WTC11 (cell line): ENCODE data around the gene GABBR1. TPM values are rescaled to one million over a fixed set of nuclear protein-coding genes. Genes with fewer than 3 reads are reported as not detected.

ENCODE experiments used
- ATAC-seq: fragments of 200-7000 bp; cut with Tn5 transposase; 2 replicates; pipeline ENCODE4 v1.10.0; 2021; ENCODE audit warnings: mild to moderate bottlenecking, moderate library complexity
- CTCF ChIA-PET: fragments of 300-600 bp; sonication (Branson Sonifier 250); formaldehyde crosslinking; loops from one replicate; lab custom pipeline; 2021; ENCODE audit warnings: antibody characterized with exemption; lab: Charles Lee
- POLR2A ChIA-PET: fragments of 350-600 bp; sonication (Branson Sonifier 250); formaldehyde crosslinking; loops from one replicate; lab custom pipeline; 2021; ENCODE audit warnings: antibody characterized with exemption; lab: Charles Lee
- DNase-seq: peaks from one replicate; pipeline ENCODE4 v3.0.0; 2021; ENCODE audit warnings: low spot score
- H3K27ac Mint-ChIP-seq: 2 replicates; pipeline ENCODE4 v1.8.0; 2021; ENCODE audit warnings: mixed read lengths
- H3K27me3 Mint-ChIP-seq: 2 replicates; pipeline ENCODE4 v1.8.0; 2021; ENCODE audit warnings: low read depth, mild to moderate bottlenecking, moderate library complexity, mixed read lengths
- H3K36me3 Mint-ChIP-seq: 2 replicates; pipeline ENCODE4 v1.8.0; 2021; ENCODE audit warnings: mixed read lengths
- H3K4me1 Mint-ChIP-seq: 2 replicates; pipeline ENCODE4 v1.8.0; 2022; ENCODE audit warnings: mixed read lengths
- H3K4me3 Mint-ChIP-seq: 2 replicates; pipeline ENCODE4 v1.8.0; 2021; ENCODE audit warnings: mild to moderate bottlenecking, moderate library complexity, mixed read lengths
- H3K9me3 Mint-ChIP-seq: 2 replicates; pipeline ENCODE4 v1.8.0; 2021; ENCODE audit warnings: mixed read lengths
- CBFB ChIP-seq: sonication (generic); formaldehyde crosslinking; IDR thresholded peaks from 2 replicates; pipeline ENCODE4 v1.8.1; 2022; ENCODE audit warnings: mild to moderate bottlenecking, low read depth, missing genetic modification reagents
- CREB1 ChIP-seq: sonication (generic); formaldehyde crosslinking; IDR thresholded peaks from 2 replicates; pipeline ENCODE4 v1.8.0; 2023; ENCODE audit warnings: mild to moderate bottlenecking, missing genetic modification reagents
- CREM ChIP-seq: sonication (generic); formaldehyde crosslinking; IDR thresholded peaks from 2 replicates; pipeline ENCODE4 v1.8.1; 2022; ENCODE audit warnings: mild to moderate bottlenecking, missing genetic modification reagents, moderate library complexity
- ESRRA ChIP-seq: sonication (generic); formaldehyde crosslinking; IDR thresholded peaks from 2 replicates; pipeline ENCODE4 v1.8.1; 2022; ENCODE audit warnings: mild to moderate bottlenecking, missing genetic modification reagents, borderline replicate concordance
- ETV6 ChIP-seq: sonication (generic); formaldehyde crosslinking; IDR thresholded peaks from 2 replicates; pipeline ENCODE4 v1.8.1; 2022; ENCODE audit warnings: mild to moderate bottlenecking, missing genetic modification reagents
- GRHL2 ChIP-seq: fragments of 250-450 bp; sonication (Bioruptor Pico); IDR thresholded peaks from 2 replicates; pipeline ENCODE4 v1.8.0; 2022; ENCODE audit warnings: mild to moderate bottlenecking, moderate library complexity; ENCODE audit not compliant: insufficient replicate concordance, severe bottlenecking
- MYBL2 ChIP-seq: sonication (generic); formaldehyde crosslinking; IDR thresholded peaks from 2 replicates; pipeline ENCODE4 v1.8.1; 2023; ENCODE audit warnings: mild to moderate bottlenecking, moderate library complexity, missing genetic modification reagents
- NR1H2 ChIP-seq: sonication (generic); formaldehyde crosslinking; IDR thresholded peaks from 2 replicates; pipeline ENCODE4 v1.9.0; 2021; ENCODE audit warnings: mild to moderate bottlenecking, moderate library complexity, missing genetic modification reagents
- OVOL2 ChIP-seq: fragments of 250-450 bp; sonication (Bioruptor Pico); IDR thresholded peaks from 2 replicates; pipeline ENCODE4 v1.9.0; 2021; ENCODE audit warnings: mild to moderate bottlenecking, borderline replicate concordance
- PRRX2 ChIP-seq: fragments of 250-450 bp; sonication (Bioruptor Pico); IDR thresholded peaks from 2 replicates; pipeline ENCODE4 v1.8.0; 2021; ENCODE audit warnings: mild to moderate bottlenecking
- RELA ChIP-seq: sonication (generic); formaldehyde crosslinking; IDR thresholded peaks from 2 replicates; pipeline ENCODE4 v1.8.1; 2022; ENCODE audit warnings: missing genetic modification reagents, mild to moderate bottlenecking, borderline replicate concordance
- SP1 ChIP-seq: sonication (generic); formaldehyde crosslinking; conservative IDR thresholded peaks from 2 replicates; pipeline ENCODE4 v1.8.1; 2022; ENCODE audit warnings: missing genetic modification reagents
- ZNF263 ChIP-seq: sonication (generic); formaldehyde crosslinking; IDR thresholded peaks from 2 replicates; pipeline ENCODE4 v1.8.1; 2022; ENCODE audit warnings: low read depth, mild to moderate bottlenecking, moderate library complexity, missing genetic modification reagents
- ZNF416 ChIP-seq: fragments of 250-450 bp; sonication (Bioruptor Pico); IDR thresholded peaks from 2 replicates; pipeline ENCODE4 v1.9.0; 2021; ENCODE audit warnings: mild to moderate bottlenecking, inconsistent platforms
- ZNF671 ChIP-seq: fragments of 250-450 bp; sonication (Bioruptor Pico); IDR thresholded peaks from 2 replicates; pipeline ENCODE4 v1.8.0; 2021; ENCODE audit warnings: mild to moderate bottlenecking
- total RNA-seq: library from RNA; stranded (reverse); gene quantifications from 3 replicates; pipeline ENCODE4 v1.2.3, GENCODE V29; 2021
- TF ChIP-seq, protein P1 (sequence below): fragments of 250-450 bp; sonication (Bioruptor Pico); IDR thresholded peaks from 2 replicates; pipeline ENCODE4 v1.8.0; 2021; ENCODE audit warnings: mild to moderate bottlenecking
- TF ChIP-seq, protein P2 (sequence below): sonication (generic); formaldehyde crosslinking; IDR thresholded peaks from 2 replicates; pipeline ENCODE4 v1.8.1; 2022; ENCODE audit warnings: mild to moderate bottlenecking, missing genetic modification reagents, moderate library complexity, borderline replicate concordance
- TF ChIP-seq, protein P3 (sequence below): sonication (generic); formaldehyde crosslinking; conservative IDR thresholded peaks from 2 replicates; pipeline ENCODE4 v1.8.1; 2022; ENCODE audit warnings: mild to moderate bottlenecking, missing genetic modification reagents
- TF ChIP-seq, protein P4 (sequence below): sonication (generic); formaldehyde crosslinking; IDR thresholded peaks from 2 replicates; pipeline ENCODE4 v1.8.0; 2023; ENCODE audit warnings: missing genetic modification reagents, mild to moderate bottlenecking, borderline replicate concordance
- TF ChIP-seq, protein P5 (sequence below): sonication (generic); formaldehyde crosslinking; IDR thresholded peaks from 2 replicates; pipeline ENCODE4 v1.8.0; 2022; ENCODE audit warnings: mild to moderate bottlenecking, missing genetic modification reagents
- TF ChIP-seq, protein P6 (sequence below): fragments of 250-450 bp; sonication (Bioruptor Pico); IDR thresholded peaks from 2 replicates; pipeline ENCODE4 v1.9.0; 2021; ENCODE audit warnings: moderate library complexity, mild to moderate bottlenecking, inconsistent platforms, borderline replicate concordance
- TF ChIP-seq, protein P7 (sequence below): sonication (generic); formaldehyde crosslinking; IDR thresholded peaks from 2 replicates; pipeline ENCODE4 v1.8.0; 2022; ENCODE audit warnings: mild to moderate bottlenecking, missing genetic modification reagents
- TF ChIP-seq, protein P8 (sequence below): sonication (generic); formaldehyde crosslinking; IDR thresholded peaks from 2 replicates; pipeline ENCODE4 v1.8.1; 2023; ENCODE audit warnings: mild to moderate bottlenecking, moderate library complexity, missing genetic modification reagents
- TF ChIP-seq, protein P9 (sequence below): sonication (generic); formaldehyde crosslinking; IDR thresholded peaks from 2 replicates; pipeline ENCODE4 v1.8.0; 2023; ENCODE audit warnings: missing genetic modification reagents

GABBR1 gene
- total RNA-seq, 1 experiment from 2014 or later: 107 TPM

DNA sequence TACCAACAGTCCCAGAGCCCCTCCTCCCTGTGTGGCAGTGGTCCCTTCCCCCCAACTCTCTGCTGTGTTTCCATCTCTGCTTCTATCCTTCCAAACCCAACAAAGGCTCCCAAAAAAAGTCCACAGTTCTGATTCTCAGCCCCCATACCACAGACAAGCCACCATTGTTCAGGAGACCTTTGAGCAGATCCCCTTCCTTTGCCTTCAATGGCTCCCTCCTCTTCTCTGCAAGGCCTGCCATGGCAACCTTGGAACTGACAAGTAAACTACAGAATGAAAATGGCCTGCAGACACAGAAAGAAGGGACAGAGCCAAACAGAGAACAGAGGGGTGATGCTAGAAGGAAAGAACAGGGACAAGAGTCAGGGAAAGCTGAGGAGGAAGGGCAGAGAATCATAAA is 24.9 kb downstream of the GABBR1 start:
- TF ChIP-seq ZNF263 (CRISPR knock-in tag) (no peak), ESRRA (no peak), NR1H2 (CRISPR knock-in tag) (no peak), OVOL2 (no peak), GRHL2 (CRISPR knock-in tag) (no peak), PRRX2 (no peak), ETV6 (no peak), CREB1 (no peak), MYBL2 (no peak), RELA (CRISPR knock-in tag) (no peak), CBFB (CRISPR knock-in tag) (no peak)
- TF ChIP-seq, protein P1, sequence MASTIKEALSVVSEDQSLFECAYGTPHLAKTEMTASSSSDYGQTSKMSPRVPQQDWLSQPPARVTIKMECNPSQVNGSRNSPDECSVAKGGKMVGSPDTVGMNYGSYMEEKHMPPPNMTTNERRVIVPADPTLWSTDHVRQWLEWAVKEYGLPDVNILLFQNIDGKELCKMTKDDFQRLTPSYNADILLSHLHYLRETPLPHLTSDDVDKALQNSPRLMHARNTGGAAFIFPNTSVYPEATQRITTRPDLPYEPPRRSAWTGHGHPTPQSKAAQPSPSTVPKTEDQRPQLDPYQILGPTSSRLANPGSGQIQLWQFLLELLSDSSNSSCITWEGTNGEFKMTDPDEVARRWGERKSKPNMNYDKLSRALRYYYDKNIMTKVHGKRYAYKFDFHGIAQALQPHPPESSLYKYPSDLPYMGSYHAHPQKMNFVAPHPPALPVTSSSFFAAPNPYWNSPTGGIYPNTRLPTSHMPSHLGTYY: no peak
- TF ChIP-seq, protein P2, sequence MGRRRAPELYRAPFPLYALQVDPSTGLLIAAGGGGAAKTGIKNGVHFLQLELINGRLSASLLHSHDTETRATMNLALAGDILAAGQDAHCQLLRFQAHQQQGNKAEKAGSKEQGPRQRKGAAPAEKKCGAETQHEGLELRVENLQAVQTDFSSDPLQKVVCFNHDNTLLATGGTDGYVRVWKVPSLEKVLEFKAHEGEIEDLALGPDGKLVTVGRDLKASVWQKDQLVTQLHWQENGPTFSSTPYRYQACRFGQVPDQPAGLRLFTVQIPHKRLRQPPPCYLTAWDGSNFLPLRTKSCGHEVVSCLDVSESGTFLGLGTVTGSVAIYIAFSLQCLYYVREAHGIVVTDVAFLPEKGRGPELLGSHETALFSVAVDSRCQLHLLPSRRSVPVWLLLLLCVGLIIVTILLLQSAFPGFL (CRISPR knock-in tag): no peak
- TF ChIP-seq, protein P3, sequence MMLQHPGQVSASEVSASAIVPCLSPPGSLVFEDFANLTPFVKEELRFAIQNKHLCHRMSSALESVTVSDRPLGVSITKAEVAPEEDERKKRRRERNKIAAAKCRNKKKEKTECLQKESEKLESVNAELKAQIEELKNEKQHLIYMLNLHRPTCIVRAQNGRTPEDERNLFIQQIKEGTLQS (CRISPR knock-in tag): no peak
- TF ChIP-seq, protein P4, sequence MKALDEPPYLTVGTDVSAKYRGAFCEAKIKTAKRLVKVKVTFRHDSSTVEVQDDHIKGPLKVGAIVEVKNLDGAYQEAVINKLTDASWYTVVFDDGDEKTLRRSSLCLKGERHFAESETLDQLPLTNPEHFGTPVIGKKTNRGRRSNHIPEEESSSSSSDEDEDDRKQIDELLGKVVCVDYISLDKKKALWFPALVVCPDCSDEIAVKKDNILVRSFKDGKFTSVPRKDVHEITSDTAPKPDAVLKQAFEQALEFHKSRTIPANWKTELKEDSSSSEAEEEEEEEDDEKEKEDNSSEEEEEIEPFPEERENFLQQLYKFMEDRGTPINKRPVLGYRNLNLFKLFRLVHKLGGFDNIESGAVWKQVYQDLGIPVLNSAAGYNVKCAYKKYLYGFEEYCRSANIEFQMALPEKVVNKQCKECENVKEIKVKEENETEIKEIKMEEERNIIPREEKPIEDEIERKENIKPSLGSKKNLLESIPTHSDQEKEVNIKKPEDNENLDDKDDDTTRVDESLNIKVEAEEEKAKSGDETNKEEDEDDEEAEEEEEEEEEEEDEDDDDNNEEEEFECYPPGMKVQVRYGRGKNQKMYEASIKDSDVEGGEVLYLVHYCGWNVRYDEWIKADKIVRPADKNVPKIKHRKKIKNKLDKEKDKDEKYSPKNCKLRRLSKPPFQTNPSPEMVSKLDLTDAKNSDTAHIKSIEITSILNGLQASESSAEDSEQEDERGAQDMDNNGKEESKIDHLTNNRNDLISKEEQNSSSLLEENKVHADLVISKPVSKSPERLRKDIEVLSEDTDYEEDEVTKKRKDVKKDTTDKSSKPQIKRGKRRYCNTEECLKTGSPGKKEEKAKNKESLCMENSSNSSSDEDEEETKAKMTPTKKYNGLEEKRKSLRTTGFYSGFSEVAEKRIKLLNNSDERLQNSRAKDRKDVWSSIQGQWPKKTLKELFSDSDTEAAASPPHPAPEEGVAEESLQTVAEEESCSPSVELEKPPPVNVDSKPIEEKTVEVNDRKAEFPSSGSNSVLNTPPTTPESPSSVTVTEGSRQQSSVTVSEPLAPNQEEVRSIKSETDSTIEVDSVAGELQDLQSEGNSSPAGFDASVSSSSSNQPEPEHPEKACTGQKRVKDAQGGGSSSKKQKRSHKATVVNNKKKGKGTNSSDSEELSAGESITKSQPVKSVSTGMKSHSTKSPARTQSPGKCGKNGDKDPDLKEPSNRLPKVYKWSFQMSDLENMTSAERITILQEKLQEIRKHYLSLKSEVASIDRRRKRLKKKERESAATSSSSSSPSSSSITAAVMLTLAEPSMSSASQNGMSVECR (CRISPR knock-in tag): no peak
- TF ChIP-seq, protein P5, sequence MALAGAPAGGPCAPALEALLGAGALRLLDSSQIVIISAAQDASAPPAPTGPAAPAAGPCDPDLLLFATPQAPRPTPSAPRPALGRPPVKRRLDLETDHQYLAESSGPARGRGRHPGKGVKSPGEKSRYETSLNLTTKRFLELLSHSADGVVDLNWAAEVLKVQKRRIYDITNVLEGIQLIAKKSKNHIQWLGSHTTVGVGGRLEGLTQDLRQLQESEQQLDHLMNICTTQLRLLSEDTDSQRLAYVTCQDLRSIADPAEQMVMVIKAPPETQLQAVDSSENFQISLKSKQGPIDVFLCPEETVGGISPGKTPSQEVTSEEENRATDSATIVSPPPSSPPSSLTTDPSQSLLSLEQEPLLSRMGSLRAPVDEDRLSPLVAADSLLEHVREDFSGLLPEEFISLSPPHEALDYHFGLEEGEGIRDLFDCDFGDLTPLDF (CRISPR knock-in tag): no peak
- CTCF ChIA-PET: no interaction called here
- DNase-seq (no peak), ATAC-seq (no peak)
- Mint-ChIP-seq H3K9me3 (no peaks in the 10 kb centered on the region), H3K4me1 (peaks cover 10% of the 10 kb centered on the region), H3K36me3 (peaks cover 86% of the 10 kb centered on the region), H3K27me3 (no peaks in the 10 kb centered on the region), H3K27ac (peak overlapping the region; percentile 29; the same call in 1 of the 2 replicates), H3K4me3 (no peak overlapping the region)
- POLR2A ChIA-PET: no interaction called here

DNA sequence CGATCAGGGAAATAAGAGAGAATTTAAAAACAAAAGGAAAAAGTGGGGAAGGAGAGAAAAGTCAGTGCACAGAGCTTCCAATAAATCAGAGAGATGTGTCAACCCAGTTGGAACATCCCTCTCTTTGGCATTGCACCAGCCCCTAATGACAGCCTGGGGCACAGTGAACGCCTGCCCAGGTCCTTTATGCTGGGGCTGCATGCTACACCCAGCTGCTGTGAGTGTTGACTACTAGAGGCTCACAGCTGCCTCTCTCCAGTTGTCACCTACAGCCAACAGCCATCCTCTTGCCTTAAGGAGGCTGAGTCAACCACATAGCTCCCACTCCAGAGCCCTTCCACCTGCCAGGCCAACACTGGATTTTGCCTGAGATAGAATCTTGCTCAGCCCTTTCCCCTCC is 29.1 kb downstream of the GABBR1 start:
- no peak overlapping the region; the same call in 1 of the 2 replicates for H3K27ac Mint-ChIP-seq
- ATAC-seq (no peak), DNase-seq (no peak)
- H3K9me3 Mint-ChIP-seq: no peaks in the 10 kb centered on the region
- CTCF ChIA-PET: interaction anchor here (0.5 to 2.1 kb wide), 6 partner anchors 14 to 227 kb away, joined by 3 to 11 read pairs (median 8); no protein-coding TSS in a partner anchor
- H3K4me1 Mint-ChIP-seq: peaks cover 15% of the 10 kb centered on the region
- POLR2A ChIA-PET: no interaction called here
- no peak overlapping the region for H3K4me3 Mint-ChIP-seq
- H3K36me3 Mint-ChIP-seq: peaks cover 86% of the 10 kb centered on the region
- no peaks in the 10 kb centered on the region for H3K27me3 Mint-ChIP-seq
- TF ChIP-seq, protein P6, sequence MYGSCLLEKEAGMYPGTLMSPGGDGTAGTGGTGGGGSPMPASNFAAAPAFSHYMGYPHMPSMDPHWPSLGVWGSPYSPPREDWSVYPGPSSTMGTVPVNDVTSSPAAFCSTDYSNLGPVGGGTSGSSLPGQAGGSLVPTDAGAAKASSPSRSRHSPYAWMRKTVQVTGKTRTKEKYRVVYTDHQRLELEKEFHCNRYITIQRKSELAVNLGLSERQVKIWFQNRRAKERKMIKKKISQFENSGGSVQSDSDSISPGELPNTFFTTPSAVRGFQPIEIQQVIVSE (CRISPR knock-in tag): no peak
- TF ChIP-seq ZNF671 (CRISPR knock-in tag): no peak
- TF ChIP-seq CREB1: no peak
- TF ChIP-seq, protein P7, sequence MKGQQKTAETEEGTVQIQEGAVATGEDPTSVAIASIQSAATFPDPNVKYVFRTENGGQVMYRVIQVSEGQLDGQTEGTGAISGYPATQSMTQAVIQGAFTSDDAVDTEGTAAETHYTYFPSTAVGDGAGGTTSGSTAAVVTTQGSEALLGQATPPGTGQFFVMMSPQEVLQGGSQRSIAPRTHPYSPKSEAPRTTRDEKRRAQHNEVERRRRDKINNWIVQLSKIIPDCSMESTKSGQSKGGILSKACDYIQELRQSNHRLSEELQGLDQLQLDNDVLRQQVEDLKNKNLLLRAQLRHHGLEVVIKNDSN (CRISPR knock-in tag): no peak
- TF ChIP-seq ZNF416 (CRISPR knock-in tag): no peak
- TF ChIP-seq, protein P8, sequence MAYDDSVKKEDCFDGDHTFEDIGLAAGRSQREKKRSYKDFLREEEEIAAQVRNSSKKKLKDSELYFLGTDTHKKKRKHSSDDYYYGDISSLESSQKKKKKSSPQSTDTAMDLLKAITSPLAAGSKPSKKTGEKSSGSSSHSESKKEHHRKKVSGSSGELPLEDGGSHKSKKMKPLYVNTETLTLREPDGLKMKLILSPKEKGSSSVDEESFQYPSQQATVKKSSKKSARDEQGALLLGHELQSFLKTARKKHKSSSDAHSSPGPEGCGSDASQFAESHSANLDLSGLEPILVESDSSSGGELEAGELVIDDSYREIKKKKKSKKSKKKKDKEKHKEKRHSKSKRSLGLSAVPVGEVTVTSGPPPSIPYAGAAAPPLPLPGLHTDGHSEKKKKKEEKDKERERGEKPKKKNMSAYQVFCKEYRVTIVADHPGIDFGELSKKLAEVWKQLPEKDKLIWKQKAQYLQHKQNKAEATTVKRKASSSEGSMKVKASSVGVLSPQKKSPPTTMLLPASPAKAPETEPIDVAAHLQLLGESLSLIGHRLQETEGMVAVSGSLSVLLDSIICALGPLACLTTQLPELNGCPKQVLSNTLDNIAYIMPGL (CRISPR knock-in tag): no peak
- TF ChIP-seq RELA (CRISPR knock-in tag): no peak
- TF ChIP-seq CREM: no peak
- no peak for TF ChIP-seq SP1 (CRISPR knock-in tag)
- TF ChIP-seq, protein P9, sequence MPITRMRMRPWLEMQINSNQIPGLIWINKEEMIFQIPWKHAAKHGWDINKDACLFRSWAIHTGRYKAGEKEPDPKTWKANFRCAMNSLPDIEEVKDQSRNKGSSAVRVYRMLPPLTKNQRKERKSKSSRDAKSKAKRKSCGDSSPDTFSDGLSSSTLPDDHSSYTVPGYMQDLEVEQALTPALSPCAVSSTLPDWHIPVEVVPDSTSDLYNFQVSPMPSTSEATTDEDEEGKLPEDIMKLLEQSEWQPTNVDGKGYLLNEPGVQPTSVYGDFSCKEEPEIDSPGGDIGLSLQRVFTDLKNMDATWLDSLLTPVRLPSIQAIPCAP (CRISPR knock-in tag): no peak
